UCSD-AML1 (cell line): ENCODE measurements around the gene LRPAP1.

Experiments used
- DNase-seq: peaks from one replicate; lab custom pipeline; 2025; ENCODE audit not compliant: unreplicated experiment; lab: John Stamatoyannopoulos, UW

The LRPAP1 gene

DNA sequence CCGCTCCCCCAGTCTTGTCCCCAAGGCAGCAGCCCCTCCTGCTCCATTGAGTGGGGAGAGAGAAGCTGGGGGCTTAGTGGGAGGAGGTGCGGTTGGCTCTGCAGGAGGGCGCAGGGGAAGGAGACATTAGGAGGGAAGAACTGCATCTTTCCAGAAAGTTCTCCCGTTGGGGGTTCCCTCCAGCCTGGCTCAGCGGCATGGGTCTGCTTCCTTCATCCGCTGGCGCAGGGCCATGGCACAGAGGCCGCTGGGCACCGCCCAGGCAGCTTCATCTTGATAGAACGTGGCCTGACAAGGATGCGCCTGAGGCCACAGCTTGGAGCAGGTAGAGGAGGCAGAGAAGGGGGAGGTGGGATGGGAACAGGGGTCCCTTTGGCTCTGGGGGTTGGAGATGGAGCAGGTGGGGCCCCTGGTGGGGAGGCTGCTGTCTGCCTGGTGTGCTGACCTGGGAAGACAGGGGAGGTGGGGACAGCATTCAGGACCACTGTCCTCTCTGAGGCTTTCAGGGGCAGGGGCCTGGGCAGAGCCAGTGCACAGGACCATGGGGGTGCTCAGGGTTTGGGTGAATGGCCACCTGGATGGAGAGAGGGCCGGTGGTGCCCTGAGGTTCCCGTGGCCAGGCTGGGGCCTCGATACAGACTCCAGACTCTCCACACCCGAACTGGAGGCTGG lies 57.0 kb downstream of the LRPAP1 start:
- no peak for DNase-seq

DNA sequence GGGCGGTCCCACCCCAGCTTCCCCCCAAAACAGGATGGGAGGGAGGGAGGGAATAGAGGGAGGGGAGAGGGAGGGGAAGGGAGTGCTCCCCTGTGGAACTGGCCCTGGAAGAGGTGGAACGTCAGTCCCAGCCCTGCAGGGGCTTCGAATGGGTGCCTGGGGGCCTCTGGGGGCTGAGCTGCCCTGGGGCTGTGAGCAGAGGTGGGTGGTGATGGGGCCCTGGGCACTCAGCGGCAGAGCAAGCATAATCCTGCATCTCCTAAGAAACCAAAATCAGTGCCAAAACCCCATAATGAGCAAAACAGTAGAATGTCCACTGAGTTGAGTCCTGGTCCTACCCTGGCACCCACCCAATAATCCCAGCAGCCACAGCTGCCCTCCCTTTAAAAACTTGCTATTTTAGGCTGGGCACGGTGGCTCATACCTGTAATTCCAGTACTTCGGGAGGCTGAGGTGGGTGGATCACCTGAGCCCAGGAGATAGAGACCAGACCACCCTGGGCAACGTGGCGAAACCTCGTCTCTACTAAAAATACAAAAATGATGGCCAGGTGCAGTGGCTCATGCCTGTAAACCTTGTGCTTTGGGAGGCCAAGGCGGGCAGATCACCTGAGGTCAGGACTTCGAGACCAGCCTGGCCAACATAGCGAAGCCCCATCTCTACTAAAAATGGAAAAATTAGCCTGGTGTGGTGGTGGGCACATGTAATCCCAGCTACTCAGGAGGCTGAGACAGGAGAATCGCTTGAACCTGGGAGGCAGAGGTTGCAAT lies 58.0 kb downstream of the LRPAP1 start:
- no peak for DNase-seq

DNA sequence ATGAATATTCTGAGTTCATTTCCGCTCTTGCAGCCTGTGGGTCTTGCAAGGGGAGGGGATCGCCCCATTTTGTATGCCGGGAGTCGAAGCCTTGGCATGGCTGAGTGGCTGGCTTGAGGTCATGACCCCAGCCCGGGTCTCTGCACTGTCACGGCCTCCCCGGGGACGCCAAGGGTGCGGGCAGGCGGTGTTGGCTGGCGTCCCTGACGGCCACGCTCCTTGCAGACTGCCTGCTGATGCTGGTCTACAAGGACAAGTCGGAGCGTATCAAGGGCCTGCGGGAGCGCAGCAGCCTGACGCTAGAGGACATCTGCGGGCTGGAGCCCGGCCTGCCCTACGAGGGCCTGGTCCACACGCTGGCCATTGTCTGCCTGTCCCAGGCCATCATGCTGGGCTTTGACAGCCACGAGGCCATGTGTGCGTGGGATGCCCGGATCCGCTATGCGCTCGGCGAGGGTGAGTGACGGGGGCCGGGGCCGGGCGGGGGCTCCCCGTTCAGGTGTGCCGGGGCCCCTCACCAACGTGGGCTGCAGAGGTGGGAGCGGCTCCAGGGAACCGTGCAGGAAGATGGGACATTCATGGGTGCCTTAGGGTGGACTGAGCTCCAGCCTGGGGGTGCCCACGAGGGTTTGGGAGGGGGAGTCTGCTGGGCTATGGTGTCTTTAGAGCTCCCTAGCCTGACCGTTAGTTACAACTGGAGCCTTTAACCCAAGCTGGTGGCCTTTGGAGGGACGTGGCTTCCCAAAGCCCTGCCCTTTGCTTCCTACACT lies 58.9 kb downstream of the LRPAP1 start:
- DNase-seq, result no peak

DNA sequence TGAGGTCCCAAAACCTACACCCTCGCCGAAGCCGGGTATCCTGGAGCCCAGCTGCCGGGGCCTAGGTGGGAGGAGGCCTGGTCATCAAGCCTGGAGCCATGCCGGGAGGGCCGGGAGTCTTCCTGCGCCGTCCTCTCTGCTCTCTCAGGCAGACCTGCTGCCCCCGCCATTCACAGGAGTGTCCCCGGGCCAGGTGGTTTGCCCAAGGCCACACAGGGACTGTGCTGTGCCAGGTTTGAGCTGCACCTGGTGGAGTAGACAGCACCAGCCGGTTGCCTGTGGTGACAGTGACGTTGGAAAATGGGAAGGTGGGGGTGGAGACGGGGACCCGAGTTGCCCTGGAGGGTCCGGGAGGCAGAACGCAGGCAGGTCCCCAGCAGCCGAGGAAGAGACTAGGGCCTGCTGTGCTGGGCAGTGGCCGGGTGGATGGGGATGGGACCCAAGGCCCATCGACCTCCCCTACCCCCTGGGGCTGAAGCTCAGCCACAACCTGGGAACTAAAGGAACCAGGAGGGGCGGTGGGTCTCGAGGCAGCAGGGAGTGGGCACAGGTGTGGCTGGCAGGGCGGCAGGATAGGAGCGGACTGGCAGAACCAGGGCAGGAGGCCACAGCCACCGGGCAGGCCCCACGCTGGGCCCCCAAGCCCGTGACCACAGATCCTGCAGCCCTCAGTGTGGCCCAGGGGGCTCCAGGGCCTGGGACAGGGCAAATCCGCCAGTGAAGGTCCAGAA lies 59.6 kb downstream of the LRPAP1 start:
- DNase-seq, result no peak

DNA sequence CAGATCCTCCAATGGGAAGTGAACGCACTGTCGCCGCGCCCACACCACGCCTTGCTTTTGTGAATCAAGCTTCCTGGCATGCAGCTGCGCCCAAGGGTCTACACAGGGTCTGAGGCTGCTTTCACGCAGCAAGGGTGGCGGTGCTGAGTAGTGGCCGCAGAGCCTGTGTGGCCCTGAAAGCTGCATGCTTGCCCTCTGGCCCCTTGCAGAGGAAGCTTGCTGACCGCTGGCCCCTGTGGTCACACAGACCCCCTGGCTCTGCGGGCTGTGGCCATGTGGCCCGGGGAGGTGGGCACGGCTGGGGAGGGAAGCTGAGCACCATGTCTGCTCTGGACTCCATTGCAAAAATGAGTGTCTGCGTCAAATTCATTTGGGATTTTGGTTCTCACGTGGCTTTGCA lies 60.3 kb downstream of the LRPAP1 start:
- DNase-seq, result no peak

DNA sequence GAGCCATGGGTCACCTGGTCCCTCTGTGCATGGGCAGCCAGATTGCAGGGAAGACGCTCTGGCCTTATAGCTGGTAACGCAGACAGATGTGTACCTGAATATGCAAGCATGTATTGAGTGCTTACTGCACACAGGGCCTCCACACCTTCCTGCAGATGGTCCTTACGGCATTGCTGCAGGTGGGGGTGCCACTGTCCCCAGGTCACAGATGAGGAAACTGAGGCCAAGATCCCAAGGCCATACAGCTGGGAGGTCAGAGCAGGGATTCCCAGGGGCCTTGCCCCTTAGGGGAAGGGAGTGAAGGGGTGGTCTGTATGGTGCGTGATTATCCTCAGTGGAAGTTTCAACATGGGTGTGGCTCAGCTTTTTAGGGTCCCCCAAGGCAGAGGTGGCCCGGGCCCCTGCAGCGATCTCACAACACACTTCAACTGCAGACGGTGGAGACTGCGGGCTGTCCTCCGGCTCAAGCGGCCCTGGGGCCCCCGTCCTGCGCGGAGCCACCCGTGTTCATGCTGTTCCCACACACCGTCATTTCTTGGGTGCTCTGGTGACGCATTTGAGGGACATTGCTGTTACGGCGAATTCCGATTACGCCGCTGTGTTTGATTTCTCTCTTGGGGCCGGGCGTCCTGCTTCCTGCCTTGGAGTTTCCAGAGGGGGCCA lies 61.0 kb downstream of the LRPAP1 start:
- no peak for DNase-seq

DNA sequence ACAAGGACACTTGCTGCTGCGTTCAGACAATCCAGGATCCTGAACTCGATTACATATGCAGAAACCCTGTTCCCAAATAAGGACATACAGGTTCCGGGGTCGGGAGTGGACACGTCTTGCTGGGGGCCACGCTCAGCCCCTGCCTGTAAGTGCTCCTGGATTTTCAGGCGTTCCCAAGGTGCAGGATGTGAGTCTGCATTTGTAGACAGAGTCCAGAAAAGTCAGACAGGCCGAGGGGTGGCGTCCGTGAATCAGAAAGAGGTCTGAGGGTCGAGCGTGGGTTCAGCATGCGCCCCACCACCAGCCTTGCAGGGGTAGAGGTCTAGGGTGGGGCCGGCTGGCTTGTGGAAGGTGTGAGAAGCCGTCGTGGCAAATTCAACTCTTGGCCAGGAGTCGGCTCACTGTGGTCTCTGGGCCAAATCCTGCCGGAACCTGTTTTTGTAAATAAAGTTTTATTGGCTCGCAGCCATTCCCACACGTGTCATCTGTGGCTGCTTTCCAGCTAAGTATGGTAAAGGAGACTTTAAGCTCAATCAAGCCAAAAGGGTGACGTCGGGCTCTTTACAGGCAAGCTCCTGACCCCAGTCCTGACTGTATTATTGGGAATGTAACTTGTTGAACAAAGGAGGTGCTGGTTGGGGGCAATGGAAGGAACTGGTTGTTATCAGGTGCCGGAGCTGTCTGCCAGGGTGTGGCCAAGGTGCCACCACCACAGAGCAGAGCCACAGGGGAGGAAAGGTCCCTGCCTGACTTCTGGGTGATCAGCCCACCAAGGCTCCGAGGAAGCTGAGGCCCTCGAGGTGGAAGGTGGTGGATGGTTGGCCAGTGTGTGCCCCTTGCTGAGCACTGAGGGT lies 61.8 kb downstream of the LRPAP1 start:
- DNase-seq, result no peak

DNA sequence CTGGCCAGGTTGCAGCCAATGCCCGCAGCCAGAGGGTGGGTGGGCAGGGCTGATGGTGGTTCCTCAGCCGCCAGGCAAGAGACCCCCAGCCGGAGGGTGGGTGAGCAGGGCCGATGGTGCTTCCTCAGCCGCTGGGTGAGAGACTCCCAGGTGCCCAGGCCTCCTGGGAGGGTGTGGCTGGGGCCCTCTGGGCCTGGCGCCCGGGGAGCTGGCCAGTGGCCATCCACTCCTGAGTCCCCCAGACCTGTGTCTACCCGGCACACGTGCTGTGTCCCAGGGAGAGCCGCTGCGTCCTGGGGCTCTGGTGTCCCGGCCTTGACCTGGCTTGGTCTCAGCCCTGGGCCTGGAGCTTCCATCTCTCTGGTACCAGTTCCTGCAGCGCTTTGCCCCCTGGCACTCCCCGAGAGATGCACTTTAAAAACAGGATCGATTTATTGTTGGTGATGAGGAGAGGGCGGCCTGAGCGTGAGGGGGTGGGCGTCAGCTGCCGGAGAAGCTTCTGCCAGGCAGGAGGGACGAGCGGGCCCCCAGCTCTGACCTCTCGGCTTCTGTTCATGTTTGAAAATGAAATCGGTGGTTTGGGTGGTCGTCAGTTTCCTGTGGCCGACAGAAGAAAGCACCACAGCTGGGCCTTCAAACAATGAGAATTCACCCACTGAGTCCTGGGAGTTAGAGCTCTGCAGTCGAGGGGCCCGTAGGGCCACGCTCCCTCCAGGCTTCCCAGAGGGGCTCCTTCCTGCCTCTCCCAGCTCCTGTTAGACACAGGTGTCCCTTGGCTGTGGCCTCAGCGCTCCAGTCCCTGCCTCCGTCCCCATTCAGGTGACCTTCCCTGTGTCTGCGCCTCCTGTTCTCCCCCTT lies 62.6 kb downstream of the LRPAP1 start:
- no peak for DNase-seq

DNA sequence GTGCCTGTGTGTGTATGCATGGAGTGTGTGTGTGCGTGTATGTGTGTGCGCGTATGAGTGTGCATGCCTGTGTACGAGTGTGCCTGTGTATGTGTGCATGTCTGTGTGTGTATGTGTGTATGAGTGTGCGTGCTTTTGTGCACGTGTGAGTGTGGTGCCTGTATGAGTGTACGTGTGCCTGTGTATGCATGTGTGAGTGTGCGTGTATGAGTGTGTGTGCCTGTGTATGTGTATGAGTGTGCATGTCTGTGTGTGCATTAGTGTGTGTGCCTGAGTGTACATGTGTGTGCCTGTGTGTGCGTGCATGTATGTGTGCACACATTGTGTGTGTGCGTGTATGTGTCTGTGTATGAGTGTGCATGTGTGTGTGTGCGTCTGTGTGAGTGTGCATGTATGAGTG lies 63.4 kb downstream of the LRPAP1 start:
- DNase-seq, result no peak

DNA sequence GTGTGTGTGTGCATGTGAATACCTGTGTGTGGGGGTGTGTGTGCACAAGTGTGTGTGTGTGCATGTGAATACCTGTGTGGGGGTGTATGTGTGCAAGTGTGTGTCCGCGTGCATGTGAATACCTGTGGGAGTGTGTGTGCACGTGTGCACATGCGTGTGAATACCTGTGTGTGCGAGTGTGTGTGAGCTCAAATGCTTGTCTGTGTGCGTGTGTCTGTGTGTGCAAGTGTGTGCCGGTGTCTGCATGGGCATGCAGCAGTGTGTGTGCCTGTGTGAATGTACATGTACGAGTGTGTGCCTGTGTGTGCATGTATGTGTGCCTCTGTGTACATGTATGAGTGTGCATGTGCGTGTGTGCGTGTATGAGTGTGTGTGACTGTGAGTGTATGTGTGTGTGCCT lies 64.1 kb downstream of the LRPAP1 start:
- no peak for DNase-seq

DNA sequence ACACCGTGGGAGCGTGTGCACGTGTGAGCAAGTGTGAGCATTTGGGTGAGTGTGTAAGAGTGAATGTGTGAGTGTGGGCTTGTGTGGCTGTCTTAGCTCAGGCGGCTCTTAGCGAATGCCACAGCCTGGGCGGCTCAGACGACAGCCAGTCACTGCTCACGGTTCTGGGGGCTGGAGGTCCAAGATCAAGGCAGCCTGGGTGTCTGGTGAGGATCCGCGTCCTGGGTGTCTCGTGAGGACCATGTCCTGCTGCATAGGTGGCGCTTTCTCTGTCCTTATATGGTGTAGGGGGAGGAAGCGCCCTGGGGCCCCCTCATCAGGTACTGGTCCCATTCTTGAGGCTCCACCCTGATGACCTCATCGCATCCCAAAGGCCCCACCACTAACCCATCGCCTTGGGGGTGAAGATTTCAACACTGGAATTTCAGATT lies 64.6 kb downstream of the LRPAP1 start:
- no peak for DNase-seq

DNA sequence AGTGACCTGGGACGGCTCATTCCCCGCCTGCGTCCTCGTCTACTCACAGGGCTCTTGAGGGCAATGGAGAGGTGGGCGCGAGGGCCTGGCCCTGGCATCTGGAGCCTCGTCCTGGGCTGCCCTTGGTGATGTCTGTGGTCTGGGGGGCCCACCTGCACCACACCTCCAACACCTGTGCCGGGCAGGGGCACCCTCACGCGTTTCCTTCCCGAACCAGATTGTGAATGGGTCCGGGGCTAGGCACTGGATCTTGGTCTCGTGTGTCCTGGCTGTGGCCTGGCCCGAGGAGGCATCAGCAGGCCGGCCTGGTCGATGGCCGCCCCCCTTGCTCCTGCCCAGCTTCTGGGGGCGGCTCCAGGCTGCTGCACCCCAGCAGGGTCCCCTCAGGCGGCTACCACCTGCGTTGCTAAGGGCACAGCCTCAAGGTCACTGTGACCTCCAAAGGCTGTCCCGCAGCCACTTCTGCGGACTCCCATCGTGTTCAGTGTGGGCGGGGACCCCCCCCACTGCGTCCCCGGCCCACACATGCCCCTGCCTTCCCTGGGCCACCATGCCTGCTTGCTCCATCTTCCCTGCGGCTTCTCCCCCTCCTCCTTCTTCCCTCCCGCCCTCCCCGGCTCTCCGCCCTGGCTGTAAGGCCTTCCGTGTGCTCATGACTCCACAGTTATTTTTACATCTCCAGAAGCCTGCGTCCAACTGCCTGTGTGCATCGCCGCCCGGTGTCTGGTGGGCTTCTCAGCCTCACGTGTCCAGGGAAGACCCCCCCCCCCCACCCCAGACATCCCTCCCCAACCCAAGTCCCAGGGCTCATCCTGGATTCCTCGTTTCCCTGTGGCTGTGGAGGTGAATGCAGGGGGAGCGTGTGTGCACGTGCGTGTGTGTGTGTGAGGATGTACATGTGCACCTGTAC lies 65.3 kb downstream of the LRPAP1 start:
- DNase-seq, result no peak

DNA sequence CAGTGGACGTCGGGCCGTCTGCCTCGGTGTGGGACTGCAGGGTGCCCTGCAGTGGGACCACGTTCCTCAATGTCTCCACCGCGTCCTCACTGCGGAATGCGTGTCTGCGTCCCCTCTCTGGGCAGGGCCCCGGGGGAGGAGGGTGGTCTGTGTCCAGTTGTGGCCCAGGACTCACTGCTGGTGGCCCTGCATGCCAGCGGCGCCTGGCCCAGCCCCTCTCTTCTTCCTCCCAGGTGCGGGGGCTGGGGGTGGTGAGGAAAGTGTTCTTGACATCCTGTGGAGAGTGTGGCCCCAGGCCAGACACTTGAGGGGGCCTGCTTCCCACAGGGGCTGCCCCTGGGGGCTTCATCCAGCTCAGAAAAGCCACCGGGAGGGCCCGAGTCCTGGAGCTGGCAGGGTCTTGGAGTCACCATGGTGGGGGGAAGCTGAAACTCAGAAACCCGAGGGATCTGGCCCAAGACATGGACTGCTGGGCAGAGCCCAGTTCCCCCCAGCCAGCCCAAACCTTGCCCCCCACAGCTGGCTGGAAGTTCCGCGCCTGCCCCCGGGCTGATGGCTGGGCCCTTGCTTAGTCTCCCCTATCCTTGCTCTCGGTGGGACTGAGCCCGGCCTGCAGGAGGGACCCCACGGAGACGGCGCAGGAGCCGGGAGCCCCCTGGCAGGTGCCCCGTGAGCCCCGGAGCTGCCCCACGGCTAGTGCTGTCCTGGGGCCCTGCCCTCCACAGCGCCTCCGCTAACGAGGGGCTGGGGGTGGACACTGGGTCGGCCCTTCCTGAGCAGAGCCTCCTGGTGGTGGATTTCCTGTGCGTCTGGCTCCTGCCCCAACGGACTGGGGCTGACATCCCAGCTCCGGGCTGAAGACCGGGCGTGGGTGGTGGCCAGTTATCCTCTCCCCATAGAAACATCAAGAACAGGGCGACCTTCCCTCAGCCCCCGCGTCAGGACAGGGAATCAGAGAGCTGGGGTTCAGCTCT lies 66.2 kb downstream of the LRPAP1 start:
- no peak for DNase-seq

DNA sequence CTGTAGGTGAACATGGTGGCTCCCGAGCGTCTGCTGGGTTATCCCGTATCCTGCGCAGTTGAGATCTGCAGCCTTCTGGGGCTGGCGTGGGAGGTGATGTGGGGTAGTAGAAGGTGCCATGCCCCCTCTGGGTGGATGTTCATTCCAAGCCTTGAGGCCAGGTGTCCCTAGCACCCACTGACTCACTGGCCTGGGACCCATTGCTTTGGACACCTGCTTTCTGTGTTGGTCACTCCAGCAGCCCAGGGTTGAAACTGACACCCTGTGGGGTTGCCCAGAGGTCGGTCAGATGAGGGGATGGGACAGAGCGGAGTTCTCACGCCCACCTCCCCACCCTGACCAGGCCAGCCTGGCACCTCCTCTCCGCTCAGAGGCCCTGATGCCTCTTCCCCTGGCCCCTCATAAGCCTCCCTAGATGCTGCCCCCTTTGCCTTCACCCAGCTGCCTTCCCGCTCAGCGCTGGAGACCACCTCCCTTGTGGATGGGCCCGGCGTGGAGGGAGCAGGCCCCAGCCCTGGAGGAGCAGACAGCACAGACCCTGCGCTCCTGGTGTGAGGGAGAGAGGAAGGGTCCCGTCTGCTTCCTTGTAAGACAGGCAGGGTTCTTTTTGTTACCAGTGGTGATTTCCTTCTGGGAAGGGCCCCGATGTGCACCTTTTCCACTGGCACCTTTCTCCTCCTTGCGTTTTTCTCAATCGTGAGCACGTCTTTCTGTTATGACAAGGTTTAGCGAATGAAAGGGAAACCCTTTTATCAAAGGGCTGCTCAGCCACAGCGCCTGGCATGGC lies 67.1 kb downstream of the LRPAP1 start:
- no peak for DNase-seq

DNA sequence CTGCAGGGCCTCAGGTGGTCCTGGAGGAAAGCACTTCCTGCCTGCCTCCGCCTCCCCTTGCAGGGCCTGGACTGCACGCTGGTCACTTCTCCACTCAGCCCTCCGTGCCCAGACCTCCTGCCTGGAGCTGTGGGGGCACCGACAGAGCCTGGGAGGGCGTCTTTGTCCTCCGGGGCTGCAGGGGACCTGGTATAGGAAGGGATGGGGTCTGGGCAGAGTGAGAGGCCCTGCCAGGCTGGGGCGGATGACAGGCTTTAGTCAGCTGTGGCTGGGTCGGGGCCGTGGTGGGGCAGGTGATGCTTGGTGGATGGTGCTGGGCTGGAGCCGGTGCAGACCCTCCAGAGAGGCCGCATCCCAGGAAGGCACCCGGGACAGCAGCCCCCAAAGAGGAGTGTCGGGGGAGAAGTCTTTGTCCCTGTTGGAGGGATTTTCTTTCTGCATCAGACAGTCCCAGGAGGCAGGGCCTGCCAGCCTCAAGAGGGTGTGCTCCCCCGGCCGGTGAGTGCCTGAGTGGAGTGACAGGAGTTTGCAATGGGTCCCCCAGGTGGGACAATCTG lies 67.8 kb downstream of the LRPAP1 start:
- no peak for DNase-seq
